H1 (cell line): ENCODE measurements around the gene GAS6. TPM values are rescaled to one million over a fixed set of nuclear protein-coding genes. Genes with fewer than 3 reads are reported as not detected.

Experiments
- CTCF ChIA-PET: fragments of 300-600 bp; sonication (Branson Sonifier 250); formaldehyde crosslinking; loops from one replicate; lab custom pipeline; 2021; ENCODE audit not compliant: partially characterized antibody; lab: Charles Lee
- POLR2A ChIA-PET: fragments of 300-600 bp; sonication (Branson Sonifier 250); formaldehyde crosslinking; loops from one replicate; lab custom pipeline; 2021; ENCODE audit warnings: inconsistent platforms; ENCODE audit not compliant: partially characterized antibody; lab: Charles Lee
- DNase-seq, 2 experiments: peaks; one replicate each; pipeline versions ENCODE4 v3.0.0 to v3.0.0-alpha.2; 2010 to 2022; ENCODE audit warnings: low spot score in 2 of 2, low read depth in 1 of 2, mixed read lengths in 1 of 2
- FAIRE-seq: peaks from 2 replicates; lab custom pipeline; 2011; peaks lifted over from hg19 to GRCh38; lab: Jason Lieb, UNC
- H2AFZ ChIP-seq: 2 replicates; pipeline ENCODE4 v1.8.1; 2012; ENCODE audit warnings: low read length, inconsistent platforms
- H2AK5ac ChIP-seq: 2 replicates; pipeline ENCODE4 v1.6.1; 2013; ENCODE audit warnings: low read depth, low read length
- H2BK120ac ChIP-seq: replicated peaks from 2 replicates; pipeline ENCODE3; 2013; ENCODE audit warnings: low read depth, low read length, inconsistent platforms
- H2BK12ac ChIP-seq: 2 replicates; pipeline ENCODE4 v1.6.1; 2013; ENCODE audit warnings: low read depth, low read length
- H2BK15ac ChIP-seq: 2 replicates; pipeline ENCODE4 v1.6.1; 2013; ENCODE audit warnings: low read length
- H2BK20ac ChIP-seq: 2 replicates; pipeline ENCODE4 v1.6.1; 2013; ENCODE audit warnings: low read length
- H2BK5ac ChIP-seq: 2 replicates; pipeline ENCODE4 v1.6.1; 2013; ENCODE audit warnings: low read depth, low read length
- H3K14ac ChIP-seq: 2 replicates; pipeline ENCODE4 v1.6.1; 2013; ENCODE audit warnings: inconsistent platforms; ENCODE audit not compliant: insufficient read length
- H3K18ac ChIP-seq: 2 replicates; pipeline ENCODE4 v1.6.1; 2013; ENCODE audit warnings: low read length; ENCODE audit errors: extremely low read depth
- H3K23ac ChIP-seq: 2 replicates; pipeline ENCODE4 v1.6.1; 2013; ENCODE audit warnings: inconsistent platforms; ENCODE audit not compliant: insufficient read length
- H3K23me2 ChIP-seq: 2 replicates; pipeline ENCODE4 v1.6.1; 2013; ENCODE audit warnings: low read depth, low read length
- H3K27ac ChIP-seq: 2 replicates; pipeline ENCODE4 v1.6.1; 2011; ENCODE audit warnings: low read depth, low read length, inconsistent platforms
- H3K27me3 ChIP-seq, 4 experiments: replicated peaks in 1 of 4; 1 replicate in 1 of 4; 2 replicates in 3 of 4; pipeline versions ENCODE4 v1.6.1 to v1.8.1; 2011 to 2013; ENCODE audit warnings: low read length in 3 of 4, mild to moderate bottlenecking in 3 of 4, inconsistent platforms in 2 of 4, mixed read lengths in 2 of 4, moderate library complexity in 1 of 4; ENCODE audit not compliant: control insufficient read depth in 3 of 4, insufficient read depth in 3 of 4; ENCODE audit errors: extremely low read depth in 1 of 4
- H3K36me3 ChIP-seq, 4 experiments: 2 replicates each; pipeline versions ENCODE4 v1.6.1 to v1.8.1; 2011 to 2013; ENCODE audit warnings: mild to moderate bottlenecking in 4 of 4, low read length in 3 of 4, moderate library complexity in 2 of 4, control low read depth in 1 of 4, inconsistent platforms in 1 of 4; ENCODE audit not compliant: insufficient read depth in 4 of 4, control insufficient read depth in 2 of 4
- H3K4ac ChIP-seq: replicated peaks from 2 replicates; pipeline ENCODE3; 2013; ENCODE audit warnings: low read length, low read depth, mixed read lengths, inconsistent platforms; ENCODE audit not compliant: insufficient read length
- H3K4me1 ChIP-seq, 4 experiments: replicated peaks in 1 of 4; 1 replicate in 1 of 4; 2 replicates in 3 of 4; pipeline versions ENCODE4 v1.6.1 to v1.8.1; 2011 to 2013; ENCODE audit warnings: low read length in 3 of 4, inconsistent platforms in 2 of 4, mixed read lengths in 1 of 4; ENCODE audit not compliant: insufficient read depth in 4 of 4, control insufficient read depth in 3 of 4
- H3K4me2 ChIP-seq, 2 experiments: 2 replicates each; pipeline versions ENCODE4 v1.6.1 to v1.8.1; 2011 to 2013; ENCODE audit warnings: low read depth in 2 of 2, low read length in 2 of 2, control low read depth in 1 of 2, inconsistent platforms in 1 of 2, mild to moderate bottlenecking in 1 of 2; ENCODE audit not compliant: insufficient read depth in 1 of 2
- H3K4me3 ChIP-seq, 4 experiments: fragments of 200-600, 300-600 bp in 1 of 4; sonication (generic), shearing (Covaris generic), sonication (Bioruptor Twin) in 1 of 4; 2 replicates each; pipeline versions ENCODE4 v1.5.1 to v1.8.1; 2011 to 2016; ENCODE audit warnings: low read length in 4 of 4, low read depth in 3 of 4, control low read depth in 2 of 4, inconsistent platforms in 2 of 4, mild to moderate bottlenecking in 2 of 4, mixed read lengths in 1 of 4, moderate library complexity in 1 of 4; ENCODE audit not compliant: insufficient read depth in 2 of 4; ENCODE audit errors: extremely low read depth in 1 of 4
- H3K56ac ChIP-seq: replicated peaks from 2 replicates; pipeline ENCODE3; 2013; ENCODE audit warnings: low read depth, mild to moderate bottlenecking, mixed read lengths, low read length, inconsistent platforms; ENCODE audit not compliant: insufficient read length
- H3K79me1 ChIP-seq: 2 replicates; pipeline ENCODE4 v1.6.1; 2013; ENCODE audit warnings: low read depth, low read length, control low read depth
- H3K79me2 ChIP-seq, 2 experiments: 2 replicates each; pipeline versions ENCODE4 v1.6.1 to v1.8.1; 2012 to 2013; ENCODE audit warnings: low read length in 2 of 2, mild to moderate bottlenecking in 2 of 2, inconsistent platforms in 1 of 2; ENCODE audit not compliant: insufficient read depth in 2 of 2, control insufficient read depth in 1 of 2
- H3K9ac ChIP-seq, 4 experiments: replicated peaks in 1 of 4; 1 replicate in 1 of 4; 2 replicates in 3 of 4; pipeline versions ENCODE4 v1.6.1 to v1.8.1; 2011 to 2013; ENCODE audit warnings: low read depth in 3 of 4, low read length in 3 of 4, control low read depth in 2 of 4, mild to moderate bottlenecking in 2 of 4, moderate library complexity in 2 of 4, inconsistent platforms in 1 of 4; ENCODE audit errors: extremely low read depth in 1 of 4
- H3K9me3 ChIP-seq, 2 experiments: 2 replicates each; pipeline versions ENCODE4 v1.6.1 to v1.8.1; 2012 to 2013; ENCODE audit warnings: mild to moderate bottlenecking in 2 of 2, moderate library complexity in 2 of 2, control low read depth in 1 of 2, inconsistent platforms in 1 of 2, low read depth in 1 of 2, low read length in 1 of 2, mixed read lengths in 1 of 2; ENCODE audit not compliant: insufficient read depth in 2 of 2
- H4K20me1 ChIP-seq, 2 experiments: replicated peaks in 1 of 2; 2 replicates each; pipeline versions ENCODE3 to v1.8.1; 2011 to 2013; ENCODE audit warnings: inconsistent platforms in 2 of 2, low read length in 2 of 2, mild to moderate bottlenecking in 1 of 2; ENCODE audit not compliant: insufficient read depth in 2 of 2, control insufficient read depth in 1 of 2
- H4K5ac ChIP-seq: 2 replicates; pipeline ENCODE4 v1.6.1; 2013; ENCODE audit warnings: low read length, low read depth, mixed read lengths, inconsistent platforms; ENCODE audit not compliant: insufficient read length
- H4K8ac ChIP-seq: 2 replicates; pipeline ENCODE4 v1.8.0; 2013; ENCODE audit warnings: mild to moderate bottlenecking, moderate library complexity, low read length, inconsistent platforms; ENCODE audit not compliant: insufficient read depth; ENCODE audit errors: extremely low read depth
- H4K91ac ChIP-seq: replicated peaks from 2 replicates; pipeline ENCODE3; 2013; ENCODE audit warnings: low read length, mixed read lengths, inconsistent platforms; ENCODE audit not compliant: insufficient read length
- BCL11A ChIP-seq, 2 experiments: IDR thresholded peaks; one replicate each; pipeline ENCODE4 v1.6.1; 2011; ENCODE audit warnings: low read depth in 2 of 2, low read length in 2 of 2, mild to moderate bottlenecking in 2 of 2
- CBX5 ChIP-seq: fragments of 300-800, 300-1000 bp; sonication (generic); IDR thresholded peaks from 2 replicates; pipeline ENCODE4 v1.7.1; 2016; ENCODE audit warnings: antibody characterized with exemption, low read length, low read depth
- CTBP2 ChIP-seq: IDR thresholded peaks from 2 replicates; pipeline ENCODE4 v1.7.0; 2011; ENCODE audit warnings: borderline replicate concordance, mild to moderate bottlenecking, moderate library complexity, mixed read lengths, low read length; ENCODE audit not compliant: insufficient read depth, insufficient read length
- EP300 ChIP-seq, 2 experiments: IDR thresholded peaks; 1 replicate in 1 of 2; 2 replicates in 1 of 2; pipeline ENCODE4 v1.6.1; 2011 to 2012; ENCODE audit warnings: low read depth in 2 of 2, low read length in 2 of 2, mild to moderate bottlenecking in 2 of 2, borderline replicate concordance in 1 of 2, inconsistent platforms in 1 of 2, moderate library complexity in 1 of 2
- GABPA ChIP-seq: IDR thresholded peaks from 2 replicates; pipeline ENCODE4 v1.6.1; 2011; ENCODE audit warnings: mild to moderate bottlenecking, low read length, moderate library complexity, borderline replicate concordance; ENCODE audit not compliant: insufficient read depth
- HDAC2 ChIP-seq, 2 experiments: fragments of 300-600 bp in 1 of 2; sonication (generic) in 1 of 2; IDR thresholded peaks; 2 replicates each; pipeline ENCODE4 v1.6.1; 2011 to 2012; ENCODE audit warnings: low read depth in 2 of 2, low read length in 2 of 2, mild to moderate bottlenecking in 2 of 2, moderate library complexity in 2 of 2, borderline replicate concordance in 1 of 2, inconsistent platforms in 1 of 2
- HDAC6 ChIP-seq: IDR thresholded peaks from one replicate; pipeline ENCODE4 v1.7.1; 2012; ENCODE audit warnings: low read depth, mild to moderate bottlenecking, inconsistent platforms, low read length, moderate library complexity
- NRF1 ChIP-seq: IDR thresholded peaks from 2 replicates; pipeline ENCODE4 v1.6.1; 2011; ENCODE audit warnings: mild to moderate bottlenecking, low read depth, low read length, improper control_type of control experiment
- POLR2AphosphoS5 ChIP-seq: IDR thresholded peaks from 2 replicates; pipeline ENCODE4 v1.6.1; 2011; ENCODE audit warnings: low read depth, low read length
- TCF12 ChIP-seq: IDR thresholded peaks from 2 replicates; pipeline ENCODE4 v1.6.1; 2011; ENCODE audit warnings: low read depth, mild to moderate bottlenecking, low read length
- ZNF274 ChIP-seq: IDR thresholded peaks from 2 replicates; pipeline ENCODE4 v1.7.0; 2012; ENCODE audit warnings: low read length, borderline replicate concordance; ENCODE audit errors: extremely low read depth
- WGBS, 2 experiments: shearing (Covaris generic) in 1 of 2; methylation state at CpG; one replicate each; pipeline versions ENCODE4 v1.1.6 to v1.1.7; 2013 to 2015; ENCODE audit warnings: low lambda C conversion rate in 2 of 2, mixed read lengths in 2 of 2, inconsistent platforms in 1 of 2, low coverage in 1 of 2, missing lambda C conversion rate in 1 of 2; ENCODE audit not compliant: insufficient replicate concordance in 2 of 2, insufficient coverage in 1 of 2, insufficient read length in 1 of 2; ENCODE audit errors: extremely low coverage in 1 of 2, missing lambda C conversion rate in 1 of 2; 5-methylcytosine and 5-hydroxymethylcytosine counted together
- polyA plus RNA-seq, 7 experiments: library from polyadenylated mRNA; depleted of rRNA in 3 of 7; stranded (reverse) in 5 of 7; unstranded in 2 of 7; fragments of >200 nt in 5 of 7; fragments of 200-250 nt in 2 of 7; gene quantifications; 1 replicate in 5 of 7; 2 replicates in 1 of 7; 4 replicates in 1 of 7; pipeline versions ENCODE4 v1.2.1 to v1.2.3, GENCODE V29; 2011 to 2013; ENCODE audit warnings: missing spikeins in 2 of 7, mixed read lengths in 2 of 7
- total RNA-seq: library from RNA; stranded (reverse); fragmentation: NEBNext Ultra II Directional; extraction: Animal tissue kit (Norgen Biotek cat#: 25700); gene quantifications from 2 replicates; pipeline ENCODE4 v1.2.1, GENCODE V29; 2021

Gene GAS6
- total and polyA plus RNA-seq, 2 of the 8 experiments (the other 6 are each of a cell fraction or from before 2014, with no cell fraction given): 18.6 to 31.0 TPM

DNA sequence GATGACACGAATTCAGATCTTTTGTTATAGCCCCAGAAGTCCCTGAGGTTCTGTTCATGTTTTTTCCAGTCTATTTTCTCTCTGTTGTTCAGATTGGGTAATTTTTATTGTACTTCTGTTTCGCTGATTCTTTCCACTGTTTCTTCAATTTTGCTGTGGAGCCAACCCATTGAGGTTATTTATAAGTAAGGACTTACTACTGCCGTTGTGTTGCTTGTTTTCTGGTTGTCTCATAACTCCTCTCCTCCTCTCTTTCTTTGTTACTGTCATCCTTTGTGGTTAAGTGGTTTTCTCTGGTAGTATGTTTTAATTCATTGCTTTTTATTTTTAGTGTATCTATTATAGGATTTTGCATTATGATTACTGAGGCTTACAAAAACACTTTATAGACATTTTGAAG is 48.7 kb upstream of the GAS6 start:
- FAIRE-seq (no peak), DNase-seq (no peak)
- Histone ChIP-seq H3K27me3 (peaks cover 0 to 5% (median 0%) of the 10 kb centered on the region in 4 experiments; a peak in 1 of 7 replicates), H3K79me2 (no peaks in the 10 kb centered on the region), H4K5ac (no peak overlapping the region), H3K23me2 (no peaks in the 10 kb centered on the region), H2BK20ac (no peak overlapping the region), H3K23ac (no peak overlapping the region), H2BK5ac (no peak overlapping the region), H3K18ac (no peak overlapping the region), H3K14ac (no peak overlapping the region), H3K9ac (no peak overlapping the region), H4K91ac (no peak overlapping the region), H3K56ac (no peak overlapping the region), H3K9me3 (no peaks in the 10 kb centered on the region), H3K79me1 (no peaks in the 10 kb centered on the region), H3K4me1 (peaks cover 0 to 2% (median 0%) of the 10 kb centered on the region in 4 experiments; a peak in 1 of 7 replicates), H3K4ac (no peak overlapping the region), H2AFZ (no peak overlapping the region), H2BK120ac (no peak overlapping the region), H2AK5ac (no peak overlapping the region), H4K20me1 (no peaks in the 10 kb centered on the region), H4K8ac (no peak overlapping the region), H2BK15ac (no peak overlapping the region), H3K4me2 (no peak overlapping the region), H3K36me3 (no peaks in the 10 kb centered on the region), H3K27ac (no peak overlapping the region), H3K4me3 (no peak overlapping the region), H2BK12ac (no peak overlapping the region)
- CTCF ChIA-PET: no interaction called here
- TF ChIP-seq HDAC6 (no peak), POLR2AphosphoS5 (no peak), EP300 (IDR thresholded peaks at IDR 0.05; ENCODE audit: borderline replicate concordance in 1 of 2, low read depth in 2 of 2, low read length in 2 of 2) (no peak), ZNF274 (no peak), CBX5 (no peak), BCL11A (IDR thresholded peaks at IDR 0.05; ENCODE audit: low read depth in 2 of 2, low read length in 2 of 2) (no peak), TCF12 (no peak), HDAC2 (IDR thresholded peaks at IDR 0.05; ENCODE audit: borderline replicate concordance in 1 of 2, low read depth in 2 of 2, low read length in 2 of 2) (no peak), NRF1 (no peak), CTBP2 (no peak), GABPA (no peak)
- POLR2A ChIA-PET: no interaction called here
- WGBS, 2 experiments: 84% methylated on average over 3 of the region's 3 CpGs; no CpG with 5 or more reads in 1 of the 2 experiments
